Liver (tissue), 9 donors: ENCODE measurements around the gene MND1. TPM values are rescaled to one million over a fixed set of nuclear protein-coding genes. Genes with fewer than 3 reads are reported as not detected.

Experiments used
- DNase-seq: peaks from one replicate; pipeline ENCODE4 v3.0.0-alpha.2; 2017; ENCODE audit warnings: low spot score
- H3K27ac ChIP-seq, 2 donors: one replicate each; pipeline ENCODE4 v1.7.0; 2013; ENCODE audit warnings: inconsistent platforms in 2 of 2, low read length in 2 of 2, control low read depth in 1 of 2, low read depth in 1 of 2, mild to moderate bottlenecking in 1 of 2
- H3K27me3 ChIP-seq, 4 donors: one replicate each; pipeline versions ENCODE4 v1.6.1 to v1.7.0; 2013; ENCODE audit warnings: low read length in 3 of 4, inconsistent platforms in 1 of 4, mild to moderate bottlenecking in 1 of 4, moderate library complexity in 1 of 4; ENCODE audit not compliant: control insufficient read depth in 4 of 4, insufficient read depth in 4 of 4
- H3K36me3 ChIP-seq, 4 donors: one replicate each; pipeline versions ENCODE4 v1.6.1 to v1.7.0; 2013; ENCODE audit warnings: low read length in 3 of 4, mild to moderate bottlenecking in 3 of 4, low read depth in 1 of 4, moderate library complexity in 1 of 4; ENCODE audit not compliant: control insufficient read depth in 4 of 4, insufficient read depth in 3 of 4
- H3K4me1 ChIP-seq, 4 donors: one replicate each; pipeline versions ENCODE4 v1.6.1 to v1.7.0; 2013; ENCODE audit warnings: low read length in 3 of 4, mild to moderate bottlenecking in 3 of 4, moderate library complexity in 1 of 4; ENCODE audit not compliant: control insufficient read depth in 4 of 4, insufficient read depth in 4 of 4
- H3K4me3 ChIP-seq, 3 donors: one replicate each; pipeline versions ENCODE4 v1.6.1 to v1.7.0; 2013; ENCODE audit warnings: low read length in 3 of 3, control low read depth in 1 of 3, low read depth in 1 of 3, mild to moderate bottlenecking in 1 of 3
- H3K9ac ChIP-seq, 2 donors: one replicate each; pipeline ENCODE4 v1.7.0; 2013; ENCODE audit warnings: low read length in 2 of 2, mild to moderate bottlenecking in 2 of 2, moderate library complexity in 2 of 2, control low read depth in 1 of 2, low read depth in 1 of 2
- H3K9me3 ChIP-seq, 4 donors: one replicate each; pipeline versions ENCODE4 v1.6.1 to v1.7.0; 2013; ENCODE audit warnings: low read length in 3 of 4; ENCODE audit not compliant: control insufficient read depth in 4 of 4
- EGR1 ChIP-seq, 2 donors: IDR thresholded peaks; 2 replicates each; pipeline ENCODE4 v1.6.1; 2016 to 2018; ENCODE audit warnings: antibody characterized with exemption in 2 of 2, low read depth in 2 of 2
- FOXA1 ChIP-seq: IDR thresholded peaks from 2 replicates; pipeline ENCODE4 v1.6.1; 2016; ENCODE audit warnings: antibody characterized with exemption
- FOXA2 ChIP-seq: IDR thresholded peaks from 2 replicates; pipeline ENCODE4 v1.6.1; 2016; ENCODE audit warnings: antibody characterized with exemption
- GABPA ChIP-seq, 2 donors: IDR thresholded peaks in 1 of 2; conservative IDR thresholded peaks in 1 of 2; 2 replicates each; pipeline ENCODE4 v1.6.1; 2016; ENCODE audit warnings: antibody characterized with exemption in 2 of 2, mild to moderate bottlenecking in 1 of 2, moderate library complexity in 1 of 2
- HNF4A ChIP-seq, 2 donors: conservative IDR thresholded peaks; 2 replicates each; pipeline ENCODE4 v1.6.1; 2016; ENCODE audit warnings: antibody characterized with exemption in 2 of 2, mild to moderate bottlenecking in 2 of 2
- HNF4G ChIP-seq: IDR thresholded peaks from 2 replicates; pipeline ENCODE4 v1.6.1; 2016; ENCODE audit warnings: antibody characterized with exemption
- JUND ChIP-seq, 2 donors: IDR thresholded peaks; 2 replicates each; pipeline ENCODE4 v1.6.1; 2016; ENCODE audit warnings: antibody characterized with exemption in 2 of 2
- MAX ChIP-seq: IDR thresholded peaks from 2 replicates; pipeline ENCODE4 v1.6.1; 2016; ENCODE audit warnings: antibody characterized with exemption
- NR2F2 ChIP-seq: IDR thresholded peaks from 2 replicates; pipeline ENCODE4 v1.6.1; 2016; ENCODE audit warnings: antibody characterized with exemption
- RAD21 ChIP-seq, 2 donors: IDR thresholded peaks; 2 replicates each; pipeline ENCODE4 v1.6.1; 2016; ENCODE audit warnings: antibody characterized with exemption in 2 of 2, mild to moderate bottlenecking in 2 of 2
- REST ChIP-seq: IDR thresholded peaks from 2 replicates; pipeline ENCODE4 v1.6.1; 2016; ENCODE audit warnings: antibody characterized with exemption, mild to moderate bottlenecking
- RXRA ChIP-seq, 2 donors: IDR thresholded peaks; 2 replicates each; pipeline ENCODE4 v1.6.1; 2017 to 2018; ENCODE audit warnings: antibody characterized with exemption in 2 of 2, mild to moderate bottlenecking in 1 of 2
- SP1 ChIP-seq: IDR thresholded peaks from 2 replicates; pipeline ENCODE4 v1.6.1; 2018; ENCODE audit warnings: antibody characterized with exemption, mild to moderate bottlenecking
- TAF1 ChIP-seq: conservative IDR thresholded peaks from 2 replicates; pipeline ENCODE4 v1.6.1; 2016; ENCODE audit warnings: antibody characterized with exemption, mild to moderate bottlenecking
- YY1 ChIP-seq: IDR thresholded peaks from 2 replicates; pipeline ENCODE4 v1.6.1; 2016; ENCODE audit warnings: antibody characterized with exemption, mild to moderate bottlenecking
- ZBTB33 ChIP-seq: IDR thresholded peaks from 2 replicates; pipeline ENCODE4 v1.6.1; 2016; ENCODE audit warnings: antibody characterized with exemption
- WGBS: extraction: QIAGEN DNeasy Blood & Tissue Kit; methylation state at CpG from one replicate; pipeline ENCODE4 v1.1.7; 2013; 5-methylcytosine and 5-hydroxymethylcytosine counted together
- polyA plus RNA-seq, 2 donors: library from polyadenylated mRNA; stranded (reverse) in 1 of 2; unstranded in 1 of 2; fragments of 200-250 nt in 1 of 2; fragments of >200 nt in 1 of 2; fragmentation: Nextera tagmentation in 1 of 2; extraction: Ambion mirVana in 1 of 2; gene quantifications; one replicate each; pipeline versions ENCODE4 v1.2.1 to v1.2.3, GENCODE V29; 2013 to 2015
- total RNA-seq, 2 donors: library from RNA; depleted of rRNA; stranded (reverse); fragments of >200 nt; gene quantifications; one replicate each; pipeline ENCODE4 v1.2.3, GENCODE V29; 2014
- TF ChIP-seq, protein P1 (sequence below): IDR thresholded peaks from 2 replicates; pipeline ENCODE4 v1.6.1; 2016; ENCODE audit warnings: antibody characterized with exemption
- TF ChIP-seq, protein P2 (sequence below): fragments of 150-350 bp; IDR thresholded peaks from 2 replicates; pipeline ENCODE4 v1.5.1; 2017; ENCODE audit warnings: improper control_type of control experiment, low read depth, low read length; ENCODE audit not compliant: missing input control
- donor health status: healthy.
- donor health status: healthy.
- donor health status: healthy.
- donor health status: healthy.
- donor health status: healthy.

The MND1 gene
- total and polyA plus RNA-seq, 4 donors: 0.17 to 2.5 (median 0.42) TPM

DNA sequence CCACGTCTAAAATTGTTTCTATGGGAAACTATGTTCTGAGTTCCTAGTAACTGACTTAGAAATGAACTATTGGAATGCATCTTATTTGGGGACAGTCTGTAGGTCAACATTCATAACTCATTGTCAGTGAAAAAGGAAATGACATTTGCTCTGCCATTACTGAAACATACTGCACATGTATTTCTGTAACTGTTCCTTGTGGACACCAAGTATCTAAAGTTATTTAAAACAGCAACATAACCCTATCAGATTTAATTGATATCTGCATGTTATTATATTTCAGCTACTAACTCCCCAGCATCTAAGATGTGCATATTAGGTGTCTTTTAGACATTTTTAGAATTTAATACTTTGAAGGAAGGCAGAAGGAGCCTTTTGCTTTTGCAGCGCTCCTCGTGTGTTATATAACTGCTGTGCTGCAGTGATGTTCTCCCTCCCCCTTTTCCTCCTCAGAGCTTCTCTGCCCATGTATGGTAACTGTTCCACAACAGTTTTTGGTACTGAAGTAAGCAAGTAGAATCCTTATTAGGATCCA is 84.5 kb downstream of the MND1 start:
- Histone ChIP-seq H3K27me3 (no peaks in the 10 kb centered on the region), H3K36me3 (no peaks in the 10 kb centered on the region), H3K4me3 (no peak overlapping the region), H3K9ac (no peak overlapping the region), H3K9me3 (no peaks in the 10 kb centered on the region), H3K4me1 (peaks cover 0 to 7% (median 1%) of the 10 kb centered on the region in 4 donors), H3K27ac (no peak overlapping the region)
- 77% methylated on average over 3 of the region's 3 CpGs for WGBS
- DNase-seq: no peak
- peak; percentile 12 for TF ChIP-seq NR2F2
- no peak for TF ChIP-seq FOXA1

DNA sequence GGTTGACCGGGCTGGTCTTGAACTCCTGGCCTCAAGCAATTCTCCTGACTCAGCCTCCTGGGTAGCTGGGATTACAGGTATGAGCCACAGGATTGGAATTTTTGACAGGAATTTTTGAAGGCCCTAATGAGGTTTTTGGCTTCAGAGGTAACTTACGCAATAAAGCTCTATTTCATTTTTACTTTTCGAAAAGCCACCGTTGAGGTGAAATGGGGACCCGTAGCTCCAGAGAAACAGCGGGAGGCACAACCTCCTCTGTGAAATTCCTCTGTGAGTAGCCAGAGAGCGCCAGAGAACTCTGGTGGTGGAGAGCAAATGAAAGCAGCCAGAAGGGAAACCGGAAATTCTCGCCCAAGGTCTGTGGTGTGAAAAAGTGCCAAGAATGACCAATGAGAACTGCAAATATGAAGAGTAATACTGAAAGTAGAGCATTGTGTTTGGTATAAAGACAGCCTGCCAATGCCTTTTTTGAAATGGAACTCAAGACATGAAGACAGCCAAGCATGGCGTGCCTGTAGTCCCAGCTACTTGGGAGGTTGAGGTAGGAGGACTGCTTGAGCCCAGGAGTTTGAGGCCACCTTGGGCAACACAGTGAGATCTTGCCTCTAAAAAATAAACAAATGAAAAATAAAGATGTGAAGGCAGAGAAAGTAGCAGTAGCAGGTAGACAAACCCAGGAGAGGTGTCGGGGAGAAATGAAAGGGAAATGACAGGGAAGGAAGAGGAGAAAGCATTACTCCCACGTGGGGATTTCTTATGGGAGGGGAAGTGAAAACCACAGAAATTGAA is 88.7 kb downstream of the MND1 start:
- H3K4me1 ChIP-seq: peaks cover 0 to 7% (median 1%) of the 10 kb centered on the region in 4 donors
- no peaks in the 10 kb centered on the region for H3K36me3 ChIP-seq
- no peaks in the 10 kb centered on the region for H3K27me3 ChIP-seq
- peak overlapping the region; percentile 4 to 33 (median 27) for H3K4me3 ChIP-seq
- no peaks in the 10 kb centered on the region for H3K9me3 ChIP-seq
- WGBS: 25% methylated on average over 12 of the region's 12 CpGs
- peak overlapping the region; percentile 79 to 85 for H3K27ac ChIP-seq
- TF ChIP-seq FOXA1: peak; percentile 31
- TF ChIP-seq TAF1: no peak
- TF ChIP-seq FOXA2: no peak
- TF ChIP-seq ZBTB33: peak; percentile 61
- TF ChIP-seq NR2F2: no peak
- TF ChIP-seq SP1: peak; percentile 69
- TF ChIP-seq MAX: peak; percentile 3
- peak; percentile 35 to 56 for TF ChIP-seq HNF4A (conservative IDR thresholded peaks at IDR 0.05)
- peak; percentile 17 for TF ChIP-seq REST
- peak; percentile 9 to 78 for TF ChIP-seq JUND (IDR thresholded peaks at IDR 0.05)
- TF ChIP-seq RAD21 (IDR thresholded peaks at IDR 0.05): peak; percentile 99
- TF ChIP-seq GABPA (IDR thresholded peaks at IDR 0.05 in 1 of 2, conservative IDR thresholded peaks at IDR 0.05 in 1 of 2): peak; percentile 33 to 80
- TF ChIP-seq RXRA (IDR thresholded peaks at IDR 0.05): peak; percentile 58 to 64
- TF ChIP-seq, protein P1, sequence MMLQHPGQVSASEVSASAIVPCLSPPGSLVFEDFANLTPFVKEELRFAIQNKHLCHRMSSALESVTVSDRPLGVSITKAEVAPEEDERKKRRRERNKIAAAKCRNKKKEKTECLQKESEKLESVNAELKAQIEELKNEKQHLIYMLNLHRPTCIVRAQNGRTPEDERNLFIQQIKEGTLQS: peak; percentile 74
- TF ChIP-seq YY1: peak; percentile 70
- TF ChIP-seq HNF4G: peak; percentile 25
- TF ChIP-seq, protein P2, sequence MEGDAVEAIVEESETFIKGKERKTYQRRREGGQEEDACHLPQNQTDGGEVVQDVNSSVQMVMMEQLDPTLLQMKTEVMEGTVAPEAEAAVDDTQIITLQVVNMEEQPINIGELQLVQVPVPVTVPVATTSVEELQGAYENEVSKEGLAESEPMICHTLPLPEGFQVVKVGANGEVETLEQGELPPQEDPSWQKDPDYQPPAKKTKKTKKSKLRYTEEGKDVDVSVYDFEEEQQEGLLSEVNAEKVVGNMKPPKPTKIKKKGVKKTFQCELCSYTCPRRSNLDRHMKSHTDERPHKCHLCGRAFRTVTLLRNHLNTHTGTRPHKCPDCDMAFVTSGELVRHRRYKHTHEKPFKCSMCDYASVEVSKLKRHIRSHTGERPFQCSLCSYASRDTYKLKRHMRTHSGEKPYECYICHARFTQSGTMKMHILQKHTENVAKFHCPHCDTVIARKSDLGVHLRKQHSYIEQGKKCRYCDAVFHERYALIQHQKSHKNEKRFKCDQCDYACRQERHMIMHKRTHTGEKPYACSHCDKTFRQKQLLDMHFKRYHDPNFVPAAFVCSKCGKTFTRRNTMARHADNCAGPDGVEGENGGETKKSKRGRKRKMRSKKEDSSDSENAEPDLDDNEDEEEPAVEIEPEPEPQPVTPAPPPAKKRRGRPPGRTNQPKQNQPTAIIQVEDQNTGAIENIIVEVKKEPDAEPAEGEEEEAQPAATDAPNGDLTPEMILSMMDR: peak; percentile 94
- no peak for TF ChIP-seq EGR1 (IDR thresholded peaks at IDR 0.05; ENCODE audit: low read depth in 2 of 2)
- DNase-seq: peak; percentile 64
- peak overlapping the region in 1 of 2 donors; percentile 34 for H3K9ac ChIP-seq
